ENCODE results near the gene IDH1.

- no peak for TF ChIP-seq ZNF384 (IDR thresholded peaks at IDR 0.05)
- no peak for TF ChIP-seq SP1 (IDR thresholded peaks at IDR 0.05)
- TF ChIP-seq BHLHE40 (IDR thresholded peaks at IDR 0.05; ENCODE audit: borderline replicate concordance), result no peak
These were observed 68.0 kb downstream of the IDH1 start for GRCh38 chr2:208186893-208187292.
